GM12878 (cell line): ENCODE results near the gene SLAMF8. TPM values are rescaled to one million over a fixed set of nuclear protein-coding genes. Genes with fewer than 3 reads are reported as not detected.

Experiments
- ATAC-seq: fragments of 200-7000 bp; cut with Tn5 transposase; 3 replicates; pipeline ENCODE4 v1.9.1; 2020; ENCODE audit warnings: mild to moderate bottlenecking, moderate library complexity
- BruUV-seq: library from RNA; stranded (reverse); fragments of 400-500 nt; replicated peaks from 2 replicates; lab custom pipeline; 2021; lab: Mats Ljungman, UMichigan
- CTCF ChIA-PET: fragments of 300-600 bp; sonication (Branson Sonifier 250); formaldehyde crosslinking; extraction: SDS; loops from one replicate; lab custom pipeline; 2021; ENCODE audit warnings: inconsistent platforms; lab: Yijun Ruan, JAX
- POLR2A ChIA-PET: fragments of 350-600 bp; formaldehyde crosslinking; extraction: SDS; loops from one replicate; lab custom pipeline; 2021; ENCODE audit warnings: inconsistent platforms; lab: Charles Lee
- RAD21 ChIA-PET: fragments of 300-600 bp; sonication (Branson Sonifier 250); formaldehyde crosslinking; loops from one replicate; lab custom pipeline; 2023; ENCODE audit warnings: antibody characterized with exemption; ENCODE audit not compliant: unreplicated experiment; lab: Charles Lee
- SMC1A ChIA-PET: fragments of 300-600 bp; sonication (Branson Sonifier 250); formaldehyde crosslinking; loops from one replicate; lab custom pipeline; 2023; ENCODE audit not compliant: unreplicated experiment, uncharacterized antibody; lab: Charles Lee
- DNase-seq: peaks from one replicate; pipeline ENCODE4 v3.0.0-alpha.2; 2011; ENCODE audit warnings: low read depth, low spot score
- FAIRE-seq: peaks from 3 replicates; lab custom pipeline; 2011; peaks lifted over from hg19 to GRCh38; lab: Jason Lieb, UNC
- H2AFZ ChIP-seq: 2 replicates; pipeline ENCODE4 v1.6.0; 2011; ENCODE audit warnings: low read depth, low read length, control low read depth; ENCODE audit not compliant: control insufficient read depth
- H3K27ac ChIP-seq: 2 replicates; pipeline ENCODE4 v1.5.1; 2011; ENCODE audit warnings: control low read depth; ENCODE audit not compliant: control insufficient read depth, insufficient read depth
- H3K27me3 ChIP-seq, 2 experiments: replicated peaks in 1 of 2; 2 replicates each; pipeline versions ENCODE4 v1.6.0 to v1.6.1; 2011; ENCODE audit warnings: low read length in 1 of 2; ENCODE audit not compliant: control insufficient read depth in 2 of 2, insufficient read depth in 2 of 2
- H3K36me3 ChIP-seq, 2 experiments: 2 replicates each; pipeline ENCODE4 v1.5.1; 2011; ENCODE audit warnings: low read length in 1 of 2; ENCODE audit not compliant: control insufficient read depth in 2 of 2, insufficient read depth in 2 of 2
- H3K4me1 ChIP-seq: 2 replicates; pipeline ENCODE4 v1.6.1; 2011; ENCODE audit warnings: mild to moderate bottlenecking, low read length, moderate library complexity, mixed read lengths; ENCODE audit not compliant: control insufficient read depth, insufficient read depth
- H3K4me2 ChIP-seq: 2 replicates; pipeline ENCODE4 v1.6.0; 2011; ENCODE audit warnings: control low read depth; ENCODE audit not compliant: control insufficient read depth, insufficient read depth
- H3K4me3 ChIP-seq: fragments of 200-600 bp; sonication (generic); 2 replicates; pipeline ENCODE4 v1.5.1; 2016
- H3K79me2 ChIP-seq: 2 replicates; pipeline ENCODE4 v1.6.0; 2011; ENCODE audit warnings: low read length; ENCODE audit not compliant: control insufficient read depth, insufficient read depth
- H3K9ac ChIP-seq: 2 replicates; pipeline ENCODE4 v1.8.0; 2011; ENCODE audit warnings: low read length, control low read depth, mixed read lengths; ENCODE audit not compliant: control insufficient read depth, insufficient read depth
- H3K9me3 ChIP-seq: replicated peaks from 3 replicates; pipeline ENCODE4 v1.5.1; 2011; ENCODE audit warnings: mild to moderate bottlenecking, low read length; ENCODE audit not compliant: control insufficient read depth, insufficient read depth
- H4K20me1 ChIP-seq: 2 replicates; pipeline ENCODE4 v1.6.0; 2011; ENCODE audit not compliant: control insufficient read depth, insufficient read depth
- CBX5 ChIP-seq: sonication (generic); IDR thresholded peaks from 2 replicates; pipeline ENCODE4 v1.6.1; 2016; ENCODE audit warnings: low read depth, moderate library complexity, mild to moderate bottlenecking, inconsistent platforms
- E2F8 ChIP-seq: fragments of 450-650 bp; IDR thresholded peaks from 2 replicates; pipeline ENCODE4 v1.6.1; 2018; ENCODE audit warnings: mild to moderate bottlenecking, low read depth, moderate library complexity; ENCODE audit not compliant: partially characterized antibody
- PBX3 ChIP-seq: IDR thresholded peaks from 2 replicates; pipeline ENCODE4 v1.6.1; 2011; ENCODE audit warnings: mild to moderate bottlenecking, low read depth, low read length, moderate library complexity; ENCODE audit not compliant: insufficient replicate concordance
- ZNF622 ChIP-seq: fragments of 450-650 bp; IDR thresholded peaks from 2 replicates; pipeline ENCODE4 v1.6.1; 2017; ENCODE audit warnings: mild to moderate bottlenecking, inconsistent platforms
- WGBS: methylation state at CpG from one replicate; pipeline ENCODE4 v1.1.6; 2016; ENCODE audit warnings: low lambda C conversion rate; ENCODE audit not compliant: insufficient replicate concordance, insufficient coverage; ENCODE audit errors: missing lambda C conversion rate; 5-methylcytosine and 5-hydroxymethylcytosine counted together
- in situ Hi-C: fragments of 300-500 bp; cut with MboI; formaldehyde crosslinking; loops from 9 replicates; pipeline ENCODE4 v1.14.3; 2018; ENCODE audit warnings: mixed read lengths
- intact Hi-C: fragments of 100-400 bp; cut with micrococcal nuclease; formaldehyde crosslinking; loops from one replicate; pipeline ENCODE4 v1.14.2; 2022; ENCODE audit not compliant: unreplicated experiment
- polyA plus RNA-seq, 11 experiments: library from polyadenylated mRNA; depleted of rRNA in 4 of 11; unstranded in 6 of 11; stranded (reverse) in 5 of 11; fragments of >200 nt; fragmentation: Nextera tagmentation in 4 of 11; fragmentation: Illumina TruSeq in 1 of 11; extraction: Ambion mirVana in 4 of 11; extraction: Trizol in 1 of 11; gene quantifications; 1 replicate in 1 of 11; 2 replicates in 10 of 11; pipeline versions ENCODE4 v1.2.1 to v1.2.3, GENCODE V29; 2011 to 2016; ENCODE audit warnings: inconsistent platforms in 2 of 11, missing spikeins in 2 of 11, low read depth in 1 of 11
- total RNA-seq, 4 experiments: library from RNA; depleted of rRNA in 3 of 4; stranded (reverse); fragments of >200 nt in 3 of 4; fragmentation: Illumina TruSeq in 1 of 4; extraction: Trizol in 1 of 4; gene quantifications; 2 replicates each; pipeline versions ENCODE4 v1.2.1 to v1.2.3, GENCODE V29; 2013 to 2021

The SLAMF8 gene
- total and polyA plus RNA-seq, 10 of the 15 experiments (the other 5 are each of a cell fraction or from before 2014, with no cell fraction given): 0.04 to 0.69 (median 0.10) TPM; not detected in 3

- TF ChIP-seq E2F8: no peak
- no peak for TF ChIP-seq CBX5
- no peak for TF ChIP-seq PBX3
- no peak for TF ChIP-seq ZNF622
- POLR2A ChIA-PET: no interaction called here
- Histone ChIP-seq H3K9ac (no peak overlapping the region), H4K20me1 (no peaks in the 10 kb centered on the region), H3K27ac (no peak overlapping the region), H3K27me3 (peaks cover 3 to 5% of the 10 kb centered on the region in 2 experiments; a peak in 2 of 4 replicates), H3K9me3 (no peaks in the 10 kb centered on the region), H3K4me1 (no peaks in the 10 kb centered on the region), H3K4me3 (no peak overlapping the region), H3K36me3 (no peaks in the 10 kb centered on the region), H2AFZ (no peak overlapping the region), H3K4me2 (no peak overlapping the region), H3K79me2 (no peaks in the 10 kb centered on the region)
- intact Hi-C loops: loop anchor here (10.0 kb wide), 1 partner anchor 577 kb away; no protein-coding TSS in a partner anchor
- RAD21 ChIA-PET: no interaction called here
- no peak for FAIRE-seq
- CTCF ChIA-PET: no interaction called here
- DNase-seq: no peak
- SMC1A ChIA-PET: no interaction called here
- in situ Hi-C loops: no loop called here
- BruUV-seq: no TSS peak
- WGBS: 15% methylated on average over 3 of the region's 3 CpGs
- no peak for ATAC-seq
Observed at GRCh38 chr1:159791461-159791860, 35.2 kb upstream of the SLAMF8 start.
